Activated gamma-delta T cell treated with Interleukin-2 at 50 U/mL for 16 hours (primary cell): Measurements from ENCODE around the gene SPECC1.
A peak's percentile ranks its signal among the peaks of the same experiment; 100 is the strongest.
"Not testable (repeated sequence)": the region's sequence is repeated elsewhere in the genome, so short reads cannot be mapped to it uniquely, and the experiment has no call there.

ENCODE experiments used
- DNase-seq: peaks from one replicate; pipeline ENCODE4 v3.0.0-alpha.2; 2020

SPECC1 gene

GRCh38 chr17:20253323-20253722 is 244.2 kb downstream of the SPECC1 start:
- no peak for DNase-seq

DNA sequence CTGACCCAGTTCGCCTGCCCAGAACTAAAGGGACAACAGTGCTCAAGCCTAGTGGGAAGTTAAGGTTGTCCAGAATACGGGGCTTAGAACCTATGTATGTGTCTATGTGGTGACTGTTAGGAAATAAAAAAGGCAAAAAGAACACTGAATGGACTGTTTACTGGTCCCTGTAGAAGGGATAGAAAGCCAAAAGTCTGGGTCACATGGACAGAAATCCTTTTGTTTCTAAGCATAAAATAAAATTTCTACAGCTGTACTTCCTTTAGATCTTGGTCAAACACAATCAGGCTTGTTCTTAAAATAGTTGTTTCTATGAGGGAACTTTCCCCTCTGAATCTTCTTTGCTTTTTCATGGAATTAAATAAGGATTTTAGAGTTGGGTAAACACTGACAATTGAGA is 245.4 kb downstream of the SPECC1 start:
- DNase-seq: no peak

GRCh38 chr17:20256144-20256543 is 247.0 kb downstream of the SPECC1 start:
- DNase-seq: no peak

- no peak for DNase-seq
These were observed 247.8 kb downstream of the SPECC1 start for GRCh38 chr17:20257008-20257407.

DNA sequence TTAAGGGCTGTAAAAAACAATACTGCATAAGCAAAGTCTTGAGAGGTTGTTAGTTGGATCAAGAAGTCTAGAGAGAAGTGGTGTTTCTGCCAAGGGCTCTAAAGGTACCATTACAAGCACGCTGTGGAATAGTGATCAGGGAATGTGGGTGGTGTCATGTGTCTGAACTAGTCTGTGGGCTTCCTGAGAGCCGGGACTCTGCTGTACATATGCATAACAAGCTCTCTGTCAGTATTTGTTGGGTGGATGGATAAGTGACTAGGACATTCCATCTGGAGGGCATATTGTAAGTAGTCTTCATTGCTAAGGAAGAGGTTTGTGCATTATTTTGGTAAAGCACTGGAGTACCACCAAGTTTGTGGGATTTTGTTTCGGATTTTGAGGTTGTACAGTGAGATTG is 248.6 kb downstream of the SPECC1 start:
- DNase-seq: no peak

GRCh38 chr17:20259668-20260067 is 250.5 kb downstream of the SPECC1 start:
- no peak for DNase-seq

GRCh38 chr17:20260268-20260667 is 251.1 kb downstream of the SPECC1 start:
- no peak for DNase-seq

- DNase-seq: no peak
These were observed 253.3 kb downstream of the SPECC1 start for GRCh38 chr17:20262226-20263114.

- not testable (repeated sequence) for DNase-seq
These were observed 253.9 kb downstream of the SPECC1 start for GRCh38 chr17:20263115-20263433.

GRCh38 chr17:20263595-20263994 is 254.4 kb downstream of the SPECC1 start:
- DNase-seq: no peak

GRCh38 chr17:20264996-20265395 is 255.8 kb downstream of the SPECC1 start:
- no peak for DNase-seq

DNA sequence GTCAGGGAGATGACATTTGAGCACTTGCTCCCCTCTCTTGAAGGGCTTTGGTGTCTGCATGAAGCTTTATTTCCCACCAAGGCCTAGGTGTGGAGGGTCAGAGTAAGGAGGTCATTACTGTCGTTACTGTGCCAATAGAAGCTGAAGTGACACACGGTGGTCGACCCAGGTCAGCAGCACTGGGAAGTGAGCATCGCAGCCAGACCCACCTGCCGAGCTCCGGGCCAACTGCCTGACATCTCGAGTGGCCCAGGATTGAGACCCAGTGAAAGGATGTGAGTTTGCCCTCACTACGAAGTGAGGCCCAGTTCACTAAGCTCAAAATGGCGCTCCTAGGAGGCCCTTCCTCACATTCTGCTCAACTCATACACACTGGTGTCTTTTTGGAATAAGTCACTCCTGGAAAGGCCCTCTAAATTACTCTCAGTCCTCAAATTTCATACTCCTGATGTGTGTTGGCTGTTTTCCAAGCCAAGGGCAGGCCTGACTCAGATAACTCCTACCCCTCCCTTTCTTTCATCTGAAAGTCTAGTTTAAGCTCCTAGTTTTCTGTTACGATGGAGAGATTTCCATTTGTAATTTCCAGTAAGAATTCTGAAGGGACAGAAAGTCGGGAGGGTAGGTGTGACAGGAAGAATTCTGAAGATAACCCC is 257.8 kb downstream of the SPECC1 start:
- DNase-seq: no peak

GRCh38 chr17:20267459-20267842 is 258.3 kb downstream of the SPECC1 start:
- DNase-seq: peak; percentile 14

GRCh38 chr17:20270369-20270768 is 261.2 kb downstream of the SPECC1 start:
- DNase-seq: no peak

GRCh38 chr17:20271011-20271610 is 262.0 kb downstream of the SPECC1 start:
- no peak for DNase-seq

DNA sequence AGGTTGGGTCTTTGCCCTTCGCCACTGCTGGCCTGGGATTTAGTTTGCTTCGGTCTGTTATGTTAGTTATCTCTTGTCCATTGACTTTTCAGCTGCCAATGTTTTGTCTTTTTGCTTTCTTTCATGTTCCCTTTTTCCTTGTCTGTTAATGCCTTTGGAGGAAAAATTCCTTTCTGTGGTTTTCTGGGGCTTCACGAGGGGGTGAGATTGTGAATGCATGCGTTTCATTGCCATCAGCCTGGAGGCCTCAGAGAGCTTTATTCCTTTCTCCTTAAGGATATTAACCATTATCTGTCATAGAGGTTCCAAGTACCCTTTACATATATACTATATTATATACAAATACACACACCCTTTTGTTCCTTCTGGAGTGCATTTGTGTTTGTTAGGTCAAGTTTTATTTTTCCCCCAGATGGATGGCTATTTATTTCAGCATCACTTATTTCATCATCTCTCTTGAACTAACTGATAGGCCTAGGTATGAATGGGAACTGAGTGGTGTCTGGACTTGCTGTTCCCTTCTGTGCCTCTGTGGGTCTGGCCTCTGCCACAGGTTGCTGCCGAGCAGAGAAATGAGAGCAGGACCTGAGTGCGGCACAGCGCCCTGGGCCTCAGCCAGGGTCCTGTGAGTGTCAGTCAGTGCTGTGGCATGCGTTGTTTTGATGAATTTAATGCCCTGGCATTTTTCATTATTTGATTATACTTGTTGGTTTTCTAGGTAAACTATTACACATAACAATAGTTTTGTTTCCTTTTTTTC is 264.8 kb downstream of the SPECC1 start:
- no peak for DNase-seq

GRCh38 chr17:20275653-20276052 is 266.5 kb downstream of the SPECC1 start:
- no peak for DNase-seq

GRCh38 chr17:20276421-20276820 is 267.3 kb downstream of the SPECC1 start:
- no peak for DNase-seq

DNA sequence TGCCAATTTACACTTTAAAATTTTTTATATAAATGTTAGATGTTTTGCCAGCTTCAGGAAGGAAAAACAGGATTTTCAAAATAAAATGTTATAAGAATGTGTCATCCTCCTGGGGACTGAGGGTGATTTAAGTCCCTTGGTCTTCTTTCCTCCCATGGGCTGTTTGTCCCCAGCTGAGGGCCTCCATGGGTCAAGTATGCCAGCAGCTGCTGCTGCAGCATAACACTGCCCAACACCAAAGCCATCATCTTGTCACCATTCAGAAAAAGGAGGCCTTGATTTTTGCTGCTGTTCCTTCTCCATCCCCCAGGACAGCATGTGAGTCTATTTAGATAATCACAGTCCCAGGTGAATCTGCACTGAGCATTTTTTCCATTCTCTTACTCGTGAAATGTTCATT is 269.6 kb downstream of the SPECC1 start:
- DNase-seq: no peak

DNA sequence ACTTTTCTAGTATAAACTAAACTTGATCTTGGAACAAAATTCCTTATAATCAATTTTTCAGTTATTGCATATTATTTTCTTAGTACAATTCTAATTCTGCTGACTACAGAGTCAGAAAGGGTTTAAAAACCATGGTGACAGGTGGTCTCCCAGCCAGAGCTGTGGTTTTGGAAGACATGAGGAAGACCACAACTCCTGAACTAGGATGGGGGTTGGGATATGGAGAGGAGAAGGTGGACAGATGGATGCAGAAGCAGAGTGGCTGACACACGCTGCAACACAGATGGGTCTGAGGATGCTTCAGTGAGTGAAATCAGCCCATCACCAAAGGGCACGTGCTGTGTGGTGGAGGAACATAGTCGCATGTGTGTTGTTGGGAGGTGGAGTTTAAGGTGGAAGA is 270.5 kb downstream of the SPECC1 start:
- no peak for DNase-seq

DNA sequence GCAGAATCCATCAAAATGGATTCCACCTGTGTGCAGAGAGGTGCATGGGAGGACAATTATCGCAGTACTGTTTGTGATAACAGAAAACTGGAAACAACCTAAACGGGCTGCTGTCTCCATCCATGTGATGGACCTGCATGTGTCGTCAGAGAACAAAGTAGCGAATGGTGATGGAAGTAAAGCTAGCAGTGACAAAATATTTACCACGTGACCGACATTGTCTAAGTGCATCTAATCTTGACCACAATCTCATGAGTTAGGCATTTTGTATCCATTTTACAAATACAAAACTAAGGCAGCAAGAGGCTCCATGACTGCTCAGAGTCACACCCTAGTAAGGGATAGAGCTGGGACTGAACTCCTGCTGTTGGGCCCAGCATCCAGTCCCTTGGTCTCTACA is 270.9 kb downstream of the SPECC1 start:
- no peak for DNase-seq

DNA sequence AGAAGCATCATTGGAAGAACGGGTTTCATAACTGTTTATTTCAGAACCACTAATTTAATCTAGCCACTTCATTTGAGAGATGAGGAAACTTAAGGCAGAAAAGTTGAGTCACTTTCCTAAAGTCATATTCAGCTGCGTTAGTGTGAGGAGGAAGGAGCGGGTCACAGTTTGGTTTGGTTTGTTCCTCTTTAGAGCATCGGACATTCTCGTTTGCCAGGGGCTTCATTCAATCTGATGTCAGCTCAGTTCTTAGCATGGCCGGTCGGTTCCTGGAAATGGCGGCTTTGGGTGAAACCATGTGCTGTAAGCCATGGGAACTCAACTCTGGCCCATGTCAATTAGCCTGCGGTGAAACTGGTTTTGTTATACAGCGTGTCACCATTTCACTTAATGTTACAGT is 271.7 kb downstream of the SPECC1 start:
- no peak for DNase-seq

DNA sequence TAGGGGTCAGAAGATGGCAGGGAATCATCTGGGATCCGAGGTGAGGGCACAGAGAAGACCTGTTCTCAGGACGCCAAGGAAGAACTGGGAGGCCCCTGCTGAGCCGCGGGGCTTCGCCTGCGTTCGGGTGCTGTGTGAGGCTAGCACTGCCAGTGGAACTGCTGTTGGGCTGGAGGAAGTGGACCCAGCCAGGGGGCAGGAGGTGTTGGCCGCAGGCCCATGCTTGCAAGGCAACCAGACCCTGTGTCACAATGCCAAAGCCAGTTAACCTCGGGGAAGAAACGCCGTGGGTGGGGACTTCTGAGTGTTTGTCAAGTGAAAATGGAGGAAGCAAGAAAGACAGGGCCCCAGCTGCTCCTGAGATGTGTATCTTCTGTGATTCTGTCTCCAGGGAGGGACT is 272.7 kb downstream of the SPECC1 start:
- DNase-seq: no peak
